HG03439 (cell line): ENCODE data around the gene C1QTNF12.
"Not testable (repeated sequence)": the region's sequence is repeated elsewhere in the genome, so short reads cannot be mapped to it uniquely, and the experiment has no call there.

ENCODE experiments used
- ATAC-seq: cut with Tn5 transposase; IDR thresholded peaks from one replicate; pipeline ENCODE4 v1.9.1; 2021; ENCODE audit warnings: mild to moderate bottlenecking, moderate library complexity; ENCODE audit not compliant: unreplicated experiment

C1QTNF12 gene

GRCh38 chr1:1259951-1260600 is 13.6 kb upstream of the C1QTNF12 start:
- no peak for ATAC-seq

DNA sequence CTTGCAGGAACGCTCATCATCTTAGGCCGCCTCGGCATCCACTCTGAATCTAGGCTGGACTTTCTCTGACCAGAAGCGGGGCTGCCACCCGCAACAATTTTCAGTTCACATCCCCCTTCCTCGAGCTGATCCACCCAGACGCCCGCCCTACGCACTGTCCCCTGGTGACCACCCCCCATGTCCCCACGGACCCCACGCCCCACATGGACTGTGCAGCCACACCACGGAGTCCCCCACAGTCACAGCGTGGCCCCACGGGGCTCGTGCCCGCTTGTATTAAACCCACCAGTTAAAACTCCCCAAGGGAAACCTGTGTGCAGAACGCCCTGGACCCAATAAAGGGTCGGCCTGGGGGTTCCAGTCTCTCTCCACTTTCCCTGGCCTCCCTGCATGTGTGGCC is 13.0 kb upstream of the C1QTNF12 start:
- no peak for ATAC-seq

GRCh38 chr1:1259119-1259488 is 12.6 kb upstream of the C1QTNF12 start:
- ATAC-seq, result no peak

DNA sequence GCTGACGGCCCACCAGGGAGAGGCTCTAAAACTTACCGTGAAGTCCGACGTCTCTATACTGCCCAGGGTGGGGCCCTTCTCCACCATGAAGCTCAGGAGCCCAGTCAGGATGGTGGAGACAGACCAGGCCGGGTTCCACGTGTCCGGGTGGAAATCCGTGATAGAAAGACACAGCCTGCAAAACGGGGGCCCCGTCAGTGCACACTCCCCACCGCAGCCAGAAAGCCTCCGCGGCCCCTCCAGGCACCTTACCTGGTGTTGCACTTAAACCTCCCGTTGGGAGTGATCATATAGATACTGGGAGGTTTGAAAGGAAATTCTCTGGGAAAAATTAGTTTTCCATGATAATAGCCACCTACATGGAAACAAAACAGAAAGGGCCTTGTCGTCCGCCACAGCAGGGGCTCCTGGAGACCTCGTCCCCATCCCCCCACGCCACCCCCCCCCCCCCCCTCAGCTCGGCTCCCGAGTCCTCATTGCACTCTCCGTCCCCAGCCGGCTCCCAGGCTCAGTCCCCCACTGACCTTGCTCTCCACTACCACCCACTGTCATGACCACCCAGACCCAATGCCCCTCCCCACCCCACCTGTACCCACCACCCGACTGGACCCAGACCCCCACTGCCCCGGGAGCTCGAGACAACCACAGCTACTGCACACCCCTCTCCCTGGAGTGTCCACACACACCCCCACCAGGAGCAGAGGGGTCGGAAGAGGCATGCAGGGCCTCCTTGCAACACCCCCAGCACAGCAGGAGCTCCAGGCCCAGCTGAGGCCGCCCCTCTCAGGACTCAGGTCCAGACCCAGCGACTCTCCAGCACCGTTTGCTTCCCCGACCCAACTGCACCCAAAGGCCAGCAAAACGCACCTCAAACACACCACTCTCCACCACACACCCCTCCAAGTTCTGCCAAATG is 10.7 kb upstream of the C1QTNF12 start:
- no peak for ATAC-seq

DNA sequence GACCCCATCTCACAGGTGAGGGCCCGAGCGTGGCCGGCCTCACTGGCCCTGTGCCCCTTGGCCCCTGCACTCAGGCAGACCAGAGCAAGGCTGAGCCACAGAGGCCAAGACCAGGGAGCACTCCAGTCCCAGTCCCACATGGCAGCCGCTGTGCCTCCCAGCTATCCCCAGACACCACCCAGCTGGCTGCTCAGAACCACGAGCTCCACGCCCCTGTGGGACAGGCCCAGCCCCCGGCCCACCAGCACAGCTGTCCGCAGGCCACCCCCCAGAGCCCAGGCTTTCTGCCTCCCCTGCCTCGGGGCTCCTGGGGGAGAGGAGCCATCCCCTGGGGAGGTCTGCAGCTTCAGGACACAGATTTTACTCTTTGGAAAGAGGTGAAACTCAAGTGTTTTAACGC is 9.1 kb upstream of the C1QTNF12 start:
- ATAC-seq, result no peak

DNA sequence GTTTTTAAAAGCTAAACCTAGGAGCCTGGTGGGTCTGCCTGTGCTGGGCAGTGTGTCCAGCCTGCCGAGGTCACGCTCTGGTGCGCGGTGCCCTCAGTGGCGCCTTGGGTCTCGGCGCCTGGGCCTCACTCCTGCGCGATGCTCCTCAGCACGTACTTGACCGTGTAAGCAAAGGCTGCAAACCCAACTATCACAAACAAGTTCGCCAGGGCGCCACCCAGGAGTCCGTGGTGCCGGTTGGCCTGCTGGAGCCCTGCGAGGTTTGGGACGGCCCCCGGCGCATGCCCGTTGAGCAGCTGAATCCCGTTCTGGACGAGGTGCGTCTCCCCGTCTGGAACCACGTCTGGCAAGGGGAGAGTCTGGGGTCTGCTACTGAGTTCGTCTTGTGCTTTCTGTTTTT is 8.6 kb upstream of the C1QTNF12 start:
- ATAC-seq, result no peak

- no peak for ATAC-seq
Observed at GRCh38 chr1:1254667-1254998, 8.1 kb upstream of the C1QTNF12 start.

- no peak for ATAC-seq
Observed at GRCh38 chr1:1253972-1254666, 7.6 kb upstream of the C1QTNF12 start.

DNA sequence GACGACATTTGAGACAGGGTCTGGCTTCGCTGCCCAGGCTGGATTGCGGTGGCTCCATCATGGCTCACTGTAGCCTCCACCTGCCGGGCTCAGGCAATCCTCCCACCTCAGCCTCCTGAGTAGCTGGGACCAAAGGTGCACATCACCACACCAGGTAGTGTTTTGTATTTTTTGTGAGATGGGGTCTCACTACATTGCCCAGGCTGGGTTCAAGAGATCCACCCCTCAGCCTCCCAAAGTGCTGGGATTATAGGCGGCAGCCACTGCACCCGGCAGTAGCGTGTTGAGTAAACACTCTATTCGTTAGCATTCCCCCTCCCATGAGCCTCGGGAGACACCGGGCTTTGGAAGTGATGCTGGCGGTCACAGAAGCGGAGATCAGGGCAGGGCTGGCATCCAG is 6.8 kb upstream of the C1QTNF12 start:
- ATAC-seq, result no peak

GRCh38 chr1:1250786-1251284 is 4.3 kb upstream of the C1QTNF12 start:
- ATAC-seq, result peak; percentile 63

DNA sequence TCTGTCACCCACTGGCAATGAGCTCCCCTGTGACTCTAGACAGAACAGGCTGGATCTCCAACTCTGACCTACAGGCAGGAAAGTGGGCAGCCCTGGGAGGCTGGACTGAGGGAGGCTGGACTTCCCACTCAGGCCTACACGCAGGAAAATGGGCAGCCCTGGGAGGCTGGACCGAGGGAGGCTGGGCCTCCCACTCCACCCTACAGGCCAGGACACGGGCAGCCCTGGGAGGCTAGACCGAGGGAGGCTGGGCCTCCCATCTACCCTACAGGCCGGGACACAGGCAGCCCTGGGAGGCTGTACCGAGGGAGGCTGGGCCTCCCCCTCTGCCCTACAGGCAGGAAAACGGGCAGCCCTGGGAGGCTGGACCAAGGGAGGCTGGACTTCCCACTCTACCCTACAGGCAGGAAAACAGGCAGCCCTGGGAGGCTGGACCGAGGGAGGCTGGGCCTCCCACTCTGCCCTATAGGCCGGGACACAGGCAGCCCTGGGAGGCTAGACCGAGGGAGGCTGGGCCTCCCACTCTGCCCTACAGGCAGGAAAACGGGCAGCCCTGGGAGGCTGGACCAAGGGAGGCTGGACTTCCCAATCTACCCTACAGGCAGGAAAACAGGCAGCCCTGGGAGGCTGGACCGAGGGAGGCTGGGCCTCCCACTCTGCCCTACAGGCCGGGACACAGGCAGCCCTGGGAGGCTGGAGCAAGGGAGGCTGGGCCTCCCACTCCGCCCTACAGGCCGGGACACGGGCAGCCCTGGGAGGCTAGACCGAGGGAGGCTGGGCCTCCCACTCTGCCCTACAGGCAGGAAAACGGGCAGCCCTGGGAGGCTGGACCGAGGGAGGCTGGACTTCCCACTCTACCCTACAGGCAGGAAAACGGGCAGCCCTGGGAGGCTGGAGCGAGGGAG is 1.7 kb upstream of the C1QTNF12 start:
- not testable (repeated sequence) for ATAC-seq

- no peak for ATAC-seq
Observed at GRCh38 chr1:1247341-1247913, 905 bp upstream of the C1QTNF12 start.

DNA sequence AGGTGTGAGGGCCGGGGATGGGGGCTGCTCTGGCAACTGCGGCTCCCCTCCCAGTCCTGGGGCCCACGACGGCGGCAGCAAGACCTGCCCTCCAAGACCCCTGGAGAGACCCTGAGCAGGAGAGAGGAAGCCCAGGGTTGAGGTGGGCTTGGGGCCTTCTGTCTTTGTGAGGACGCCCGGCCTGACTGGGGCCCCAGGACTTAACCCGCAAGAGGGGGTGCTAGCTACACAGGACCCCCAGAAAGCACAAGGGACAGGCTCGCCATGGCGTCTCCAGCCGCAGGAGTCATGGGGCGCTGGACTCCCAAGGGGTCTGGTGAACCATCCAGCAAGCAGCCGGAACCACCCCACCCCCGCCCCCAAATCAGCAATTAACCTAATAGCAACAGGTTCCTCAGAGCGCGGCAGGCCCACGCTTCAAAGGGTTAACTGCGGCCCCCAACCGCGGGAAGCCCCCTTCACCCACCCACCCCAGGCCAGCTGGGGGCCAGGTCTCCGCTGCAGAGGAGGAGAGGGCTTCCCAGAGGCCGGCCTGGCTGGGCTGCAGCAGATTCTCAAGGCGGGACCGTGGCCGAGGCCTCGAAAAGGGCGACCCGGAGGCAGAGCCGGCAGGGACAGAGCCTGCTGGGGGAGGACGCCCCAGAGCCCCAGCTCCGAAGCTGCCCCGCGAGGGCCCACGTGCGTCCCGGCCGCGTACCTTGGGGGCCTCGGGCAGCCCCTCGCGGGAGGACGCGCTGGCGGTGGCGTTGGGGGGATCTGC is 525 bp downstream of the C1QTNF12 start:
- ATAC-seq, result no peak

- no peak for ATAC-seq
Observed at GRCh38 chr1:1245178-1245816, 1.2 kb downstream of the C1QTNF12 start.

DNA sequence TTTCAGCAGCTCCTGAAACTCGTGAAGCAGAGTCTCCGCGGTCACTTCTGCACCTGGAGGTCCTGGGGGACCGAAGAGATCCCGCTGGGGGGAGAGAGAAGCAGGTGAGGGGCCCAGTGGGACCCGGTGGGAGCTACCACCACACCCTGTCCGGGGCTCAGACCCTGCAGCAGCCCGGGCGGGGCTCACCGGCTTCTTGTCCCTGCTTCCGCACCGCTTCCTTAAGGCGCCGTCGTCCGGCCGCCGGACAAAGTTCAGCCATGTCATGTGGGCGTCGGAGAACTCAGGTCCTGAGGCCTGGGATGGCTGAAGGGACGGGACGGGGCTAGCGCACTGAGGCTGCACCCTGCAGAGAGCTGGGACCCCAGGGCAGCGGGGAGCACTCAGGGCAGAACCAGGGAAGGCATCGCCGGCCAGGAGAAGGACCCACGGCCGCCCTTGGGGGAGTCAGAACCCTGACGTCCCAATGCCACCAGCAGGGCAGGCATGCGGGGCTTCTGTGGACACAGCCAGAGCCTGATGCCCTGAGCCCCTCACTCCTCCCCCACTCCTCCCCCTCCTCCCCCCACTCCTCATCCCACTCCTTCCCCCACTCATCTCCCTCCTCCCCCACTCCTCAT is 2.2 kb downstream of the C1QTNF12 start:
- ATAC-seq, result no peak

GRCh38 chr1:1243807-1244191 is 2.7 kb downstream of the C1QTNF12 start:
- no peak for ATAC-seq

DNA sequence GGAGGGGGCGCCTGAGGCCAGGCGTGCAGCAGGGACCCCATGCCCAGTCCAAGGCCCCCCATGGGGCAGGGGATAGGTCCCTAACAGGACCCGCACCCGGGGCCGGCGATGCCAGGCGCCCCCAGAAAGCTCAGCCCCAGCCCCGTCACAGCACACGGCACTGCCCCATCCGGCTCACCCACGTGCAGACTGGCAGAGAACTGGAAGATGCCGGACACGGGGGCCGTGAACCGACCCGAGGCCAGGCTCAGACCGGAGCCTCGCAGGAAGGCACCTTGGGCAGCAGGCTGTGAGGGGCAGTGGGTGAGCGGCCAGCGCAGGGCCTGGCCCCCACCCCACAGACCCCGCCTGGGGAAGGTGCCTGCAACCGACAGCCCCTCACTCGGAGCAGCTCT is 3.3 kb downstream of the C1QTNF12 start:
- ATAC-seq, result no peak

- no peak for ATAC-seq
Observed at GRCh38 chr1:1242461-1243265, 3.9 kb downstream of the C1QTNF12 start.
